NCI-H2227 treated with DMSO at 0.1 percent for 48 hours (cell line): ENCODE results near the gene RTL5.
"Not testable (repeated sequence)": the region's sequence is repeated elsewhere in the genome, so short reads cannot be mapped to it uniquely, and the experiment has no call there.

Experiments used
- DNase-seq: peaks from one replicate; lab custom pipeline; 2025; lab: John Stamatoyannopoulos, UW

The RTL5 gene

DNA sequence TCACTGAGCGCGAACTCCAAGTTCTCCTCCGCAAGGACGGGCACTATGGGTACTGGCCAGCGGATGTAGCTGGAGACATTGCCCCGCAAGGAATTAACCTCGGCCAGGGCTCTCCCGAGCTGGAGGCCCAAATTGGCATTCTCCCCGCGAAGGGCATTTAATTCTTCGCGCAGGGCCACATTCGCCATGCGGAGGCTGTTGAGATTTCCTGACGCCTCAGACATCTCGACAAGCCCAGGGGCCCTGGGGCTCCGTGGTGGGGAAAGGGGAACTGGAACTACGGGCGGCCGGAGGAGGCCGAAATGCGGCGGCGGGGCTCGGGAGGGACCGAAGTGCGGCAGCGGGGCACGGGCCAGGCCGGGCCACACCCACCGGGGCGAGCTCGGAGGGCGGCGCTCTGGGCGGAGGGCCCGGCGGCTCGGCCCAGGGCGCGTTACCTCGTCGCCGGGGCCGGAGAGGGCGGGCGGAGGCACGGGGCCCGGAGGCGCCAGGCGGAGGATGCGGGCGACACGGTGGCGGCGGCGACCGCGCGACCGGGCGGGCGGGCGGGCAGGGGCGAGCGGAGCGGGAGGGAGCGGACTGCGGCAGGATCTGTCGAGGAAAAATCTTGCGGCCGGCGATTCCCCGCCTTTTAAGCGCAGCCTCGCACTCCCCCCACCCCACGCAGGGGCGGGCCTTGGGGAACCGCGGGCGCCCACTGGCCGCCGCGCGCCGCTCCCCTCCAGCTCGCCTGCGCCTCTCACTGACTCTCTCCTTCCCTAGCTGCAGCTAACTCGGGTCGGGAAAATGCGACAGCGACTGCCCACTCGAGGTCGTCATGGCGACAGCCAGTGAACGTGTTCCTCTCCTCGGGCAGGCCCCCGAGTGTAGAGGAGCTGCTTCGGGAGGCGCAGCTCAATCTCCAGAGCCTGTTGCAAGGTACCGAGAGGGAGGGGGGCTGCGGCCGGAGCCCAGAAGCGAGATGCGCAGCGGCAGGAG lies at the start of gene RTL5:
TSS of gene RTL5 (minus strand) at position 599 of the 978 bp plus-strand sequence.
- DNase-seq: peak; percentile 95

- no peak for DNase-seq
Measured at GRCh38 chrX:72180539-72180938, 48.8 kb upstream of the RTL5 start.

GRCh38 chrX:72176981-72177380 lies 45.3 kb upstream of the RTL5 start:
- DNase-seq: no peak

DNA sequence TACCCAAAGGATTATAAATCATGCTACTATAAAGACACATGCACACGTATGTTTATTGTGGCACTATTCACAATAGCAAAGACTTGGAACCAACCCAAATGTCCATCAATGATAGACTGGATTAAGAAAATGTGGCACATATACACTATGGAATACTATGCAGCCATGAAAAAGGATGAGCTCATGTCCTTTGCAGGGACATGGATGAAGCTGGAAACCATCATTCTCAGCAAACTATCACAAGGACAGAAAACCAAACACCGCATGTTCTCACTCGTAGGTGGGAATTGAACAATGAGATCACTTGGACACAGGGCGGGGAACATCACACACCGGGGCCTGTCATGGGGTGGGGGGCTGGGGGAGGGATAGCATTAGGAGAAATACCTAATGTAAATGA lies 44.6 kb upstream of the RTL5 start:
- DNase-seq: not testable (repeated sequence)

GRCh38 chrX:72169008-72169728 lies 37.5 kb upstream of the RTL5 start:
- no peak for DNase-seq

DNA sequence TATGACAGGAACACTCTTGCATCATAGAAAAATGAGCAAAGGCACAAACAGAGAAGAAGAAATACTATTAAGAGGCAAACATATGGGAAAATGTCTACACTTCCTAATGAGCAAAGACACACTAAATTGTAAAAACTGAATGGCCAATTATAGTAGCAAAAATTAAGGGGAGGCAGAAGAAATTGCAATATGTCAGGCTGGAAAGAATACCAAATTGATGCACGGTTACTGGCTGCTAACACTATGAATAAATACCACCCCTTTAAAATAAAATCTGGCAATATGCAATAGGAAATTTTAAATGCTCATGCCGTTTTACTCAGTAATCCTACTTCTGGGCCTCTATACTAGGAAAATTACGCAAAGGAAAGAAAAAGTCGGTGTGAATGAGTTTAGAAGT lies 33.8 kb upstream of the RTL5 start:
- no peak for DNase-seq

DNA sequence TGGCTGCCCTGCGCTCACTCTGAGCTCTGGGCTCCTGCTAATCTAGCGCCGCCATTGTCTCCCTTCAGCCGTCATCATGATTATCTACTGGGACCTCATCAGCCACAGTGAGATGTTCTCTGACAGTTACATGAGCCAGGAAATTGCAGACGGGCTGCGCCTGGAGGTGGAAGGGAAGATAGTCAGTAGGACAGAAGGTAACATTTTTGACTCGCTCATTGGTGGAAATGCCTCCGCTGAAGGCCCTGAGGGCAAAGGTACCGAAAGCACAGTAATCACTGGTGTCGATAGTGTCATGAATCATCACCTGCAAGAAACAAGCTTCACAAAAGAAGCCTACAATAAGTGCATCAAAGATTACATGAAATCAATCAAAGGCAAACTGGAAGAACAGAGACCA lies 28.1 kb upstream of the RTL5 start:
- DNase-seq: peak; percentile 5

- DNase-seq: no peak
Measured at GRCh38 chrX:72158773-72159172, 27.1 kb upstream of the RTL5 start.

GRCh38 chrX:72146527-72146926 lies 14.8 kb upstream of the RTL5 start:
- DNase-seq: no peak

- no peak for DNase-seq
Measured at GRCh38 chrX:72145181-72145580, 13.5 kb upstream of the RTL5 start.

DNA sequence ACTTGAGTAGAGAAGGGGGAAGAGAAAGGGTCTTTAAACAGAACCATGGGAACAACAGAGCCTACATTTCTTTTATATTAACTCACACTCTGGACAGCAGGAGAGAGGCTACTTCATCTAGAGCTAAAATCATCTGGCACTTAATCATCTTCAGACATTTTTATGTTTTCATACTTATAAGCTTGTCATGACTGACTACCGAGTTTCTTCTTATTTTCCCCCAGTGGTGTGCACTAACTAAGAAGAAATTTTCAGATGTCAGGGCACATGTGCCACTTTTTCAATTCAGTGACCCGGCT lies 11.8 kb upstream of the RTL5 start:
- DNase-seq: no peak

- no peak for DNase-seq
Measured at GRCh38 chrX:72142794-72143608, 11.3 kb upstream of the RTL5 start.

DNA sequence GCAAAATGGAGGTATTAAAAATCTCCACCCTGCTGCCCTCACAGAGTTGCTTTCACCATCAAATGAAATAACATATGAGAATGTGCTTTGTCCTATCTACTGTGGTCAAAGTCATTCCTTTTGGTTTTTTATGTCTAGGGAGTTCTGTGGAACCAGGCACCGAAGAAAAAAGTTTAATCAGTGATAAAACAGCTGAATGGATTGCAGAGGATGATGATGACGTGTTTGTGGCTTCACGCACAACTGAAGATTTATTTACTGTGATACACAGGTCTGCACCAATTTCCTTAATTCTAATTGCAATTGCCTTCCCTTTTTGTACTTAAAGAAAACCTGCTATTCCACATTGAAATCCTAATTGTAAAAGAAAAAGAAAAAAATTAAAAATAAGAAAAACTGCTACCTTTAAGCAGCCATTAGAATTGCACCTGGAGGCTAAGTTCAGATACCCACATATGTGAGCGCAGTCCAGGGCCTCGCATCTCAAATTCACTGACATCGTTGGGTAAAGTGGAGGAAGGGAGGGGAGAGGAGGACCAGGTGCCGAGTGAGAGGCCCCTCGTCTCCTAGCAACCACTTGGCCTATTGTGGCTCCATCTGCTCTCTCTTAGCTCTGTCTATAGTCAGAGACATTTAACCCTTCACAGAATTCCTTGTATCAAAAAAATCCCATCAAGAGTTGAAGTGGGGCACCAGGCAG lies 10.5 kb upstream of the RTL5 start:
- peak; percentile 97 for DNase-seq

- DNase-seq: no peak
Measured at GRCh38 chrX:72141372-72142004, 9.8 kb upstream of the RTL5 start.

DNA sequence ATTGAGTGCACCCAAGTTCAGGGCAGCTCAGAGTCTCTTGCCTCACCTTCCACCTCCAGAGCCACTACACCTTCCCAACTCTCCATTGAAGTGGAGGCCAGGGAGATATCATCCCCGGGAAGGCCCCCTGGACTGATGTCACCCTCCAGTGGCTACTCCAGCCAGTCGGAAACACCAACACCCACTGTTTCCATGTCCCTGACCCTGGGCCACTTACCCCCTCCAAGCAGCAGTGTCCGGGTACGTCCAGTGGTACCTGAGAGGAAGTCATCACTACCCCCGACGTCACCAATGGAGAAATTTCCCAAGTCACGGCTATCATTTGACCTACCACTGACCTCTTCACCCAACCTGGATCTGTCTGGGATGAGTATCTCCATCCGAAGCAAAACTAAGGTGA lies 7.8 kb upstream of the RTL5 start:
- DNase-seq: no peak

GRCh38 chrX:72137846-72138495 lies 6.3 kb upstream of the RTL5 start:
- DNase-seq: no peak

DNA sequence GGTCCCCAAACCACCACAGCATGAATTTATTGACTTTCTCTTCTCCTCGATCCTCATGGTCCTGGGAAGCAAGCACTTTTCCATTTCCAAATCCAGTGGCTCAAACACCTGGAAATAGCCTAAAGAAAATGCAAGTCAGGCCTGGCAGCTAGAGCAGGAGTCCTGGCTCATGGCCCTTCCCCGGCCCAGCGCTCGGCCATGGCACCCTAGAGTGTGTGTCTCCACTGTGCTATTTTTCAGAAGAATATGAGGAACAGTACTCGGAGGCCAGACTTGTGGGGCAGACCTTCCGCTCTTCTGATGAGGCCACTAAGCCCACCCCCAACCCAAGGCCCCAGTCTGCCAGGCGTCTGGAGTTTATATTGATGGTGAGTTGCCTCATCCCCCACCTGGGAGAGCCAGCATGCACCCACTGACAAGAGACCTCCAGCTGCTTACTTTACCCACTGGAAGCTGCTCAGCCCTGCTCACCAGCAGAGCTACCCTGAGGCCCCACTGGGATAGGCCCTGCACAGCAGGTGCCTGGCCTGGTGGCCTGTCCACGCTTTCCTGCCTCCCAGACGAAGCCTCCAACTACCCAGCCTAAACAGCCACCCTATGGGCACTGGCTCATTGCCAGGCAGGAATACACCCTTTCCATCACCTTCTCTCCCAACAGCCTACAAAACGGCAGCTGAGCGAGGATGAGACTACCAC lies 2.3 kb upstream of the RTL5 start:
- no peak for DNase-seq

GRCh38 chrX:72132456-72132855 lies 741 bp upstream of the RTL5 start:
- DNase-seq: no peak

DNA sequence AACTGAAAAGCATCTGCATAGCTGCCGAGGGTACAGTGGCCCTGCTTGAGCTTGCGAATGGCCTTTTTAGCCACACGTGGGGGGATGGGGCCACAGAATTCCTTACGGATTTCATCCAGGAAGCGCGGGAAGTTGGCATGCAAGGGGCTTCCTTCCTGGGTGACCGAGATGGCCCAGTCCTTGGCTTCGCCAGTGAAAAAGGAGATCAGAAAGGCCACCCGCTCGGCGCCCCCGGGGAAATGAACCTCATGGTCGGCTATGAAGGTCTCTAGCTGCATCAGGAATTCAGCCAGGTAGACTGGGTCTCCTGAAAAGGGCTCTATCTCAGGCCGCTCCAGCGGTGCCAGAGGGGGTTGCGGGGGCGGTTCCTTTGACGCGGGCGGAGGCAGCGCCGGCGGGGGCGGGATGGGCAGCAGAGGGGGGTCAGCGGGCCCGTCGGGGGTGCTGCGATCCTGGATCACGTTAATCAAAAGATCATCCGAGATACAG lies 909 bp downstream of the RTL5 start:
- DNase-seq: no peak

- DNase-seq: no peak
Measured at GRCh38 chrX:72130156-72130761, 1.5 kb downstream of the RTL5 start.
